GM12873 (cell line): Measurements from ENCODE around the gene PROSER1.

Experiments used
- CTCF ChIP-seq: IDR thresholded peaks from 2 replicates; pipeline ENCODE4 v1.5.1; 2012; ENCODE audit warnings: low read depth, mild to moderate bottlenecking, moderate library complexity, low read length, control low read depth; ENCODE audit not compliant: insufficient read depth; ENCODE audit errors: missing control alignments

The PROSER1 gene

GRCh38 chr13:39052944-39053343 lies 15.1 kb upstream of the PROSER1 start:
- no peak for TF ChIP-seq CTCF

- TF ChIP-seq CTCF = peak; percentile 49
Measured at GRCh38 chr13:39051157-39051556, 13.3 kb upstream of the PROSER1 start.

- no peak for TF ChIP-seq CTCF
Measured at GRCh38 chr13:39049274-39049673, 11.4 kb upstream of the PROSER1 start.

GRCh38 chr13:39048806-39049205 lies 10.9 kb upstream of the PROSER1 start:
- TF ChIP-seq CTCF = no peak

GRCh38 chr13:39047560-39047959 lies 9.7 kb upstream of the PROSER1 start:
- no peak for TF ChIP-seq CTCF

GRCh38 chr13:39044536-39044935 lies 6.6 kb upstream of the PROSER1 start:
- TF ChIP-seq CTCF = no peak

- no peak for TF ChIP-seq CTCF
Measured at GRCh38 chr13:39040206-39040605, 2.3 kb upstream of the PROSER1 start.
